ENCODE measurements around the gene RPL32. TPM values are rescaled to one million over a fixed set of nuclear protein-coding genes. Genes with fewer than 3 reads are reported as not detected.

Gene RPL32
- total and polyA plus RNA-seq, 2 donors (not counting 1 experiment from before 2014, with no cell fraction given), result 1,244 to 1,855 TPM

DNA sequence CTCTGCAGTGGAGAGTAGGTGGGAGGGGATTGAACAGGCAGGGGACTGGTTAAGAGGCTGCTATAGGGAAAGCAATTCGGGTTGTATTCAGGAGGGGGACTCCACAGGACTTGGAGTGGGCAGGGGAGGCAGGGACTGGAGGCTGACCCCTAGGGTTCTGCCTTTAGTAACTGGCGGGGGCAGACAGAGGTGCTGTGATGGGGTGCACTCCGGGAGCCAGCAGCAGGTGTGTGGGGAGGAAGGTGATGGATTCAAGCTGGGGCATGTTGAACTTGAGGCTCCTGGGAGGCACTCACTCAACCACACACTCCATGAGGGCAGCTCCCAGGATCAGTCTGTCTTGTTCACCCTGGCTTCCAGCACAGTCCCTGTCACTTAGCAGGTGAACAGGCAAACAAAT is 32.4 kb downstream of the RPL32 start:
- Histone ChIP-seq H3K9ac (ENCODE audit: insufficient read depth, low read length) (no peak overlapping the region), H3K4me2 (ENCODE audit: extremely low read depth, insufficient read depth, low read length) (no peak overlapping the region), H3K9me3 (ENCODE audit: control insufficient read depth, insufficient read depth, low read depth, low read length) (no peaks in the 10 kb centered on the region), H3K4me1 (ENCODE audit: control insufficient read depth, extremely low read depth, insufficient read depth, low read length) (no peaks in the 10 kb centered on the region), H3K27me3 (ENCODE audit: control insufficient read depth, insufficient read depth, low read length) (no peaks in the 10 kb centered on the region), H3K4me3 (replicated peaks in 1 of 4; ENCODE audit: control extremely low read depth in 1 of 4, insufficient read depth in 1 of 4, low read depth in 3 of 4, low read length in 4 of 4) (no peak overlapping the region), H3K79me2 (ENCODE audit: control insufficient read depth, insufficient read depth, low read length) (no peaks in the 10 kb centered on the region), H2AFZ (ENCODE audit: low read length) (no peak overlapping the region), H4K20me1 (ENCODE audit: control insufficient read depth, extremely low read depth, insufficient read depth, low read length) (no peaks in the 10 kb centered on the region), H3K27ac (ENCODE audit: insufficient read depth, low read length) (no peak overlapping the region), H3K36me3 (ENCODE audit: control insufficient read depth, insufficient read depth, low read length) (no peaks in the 10 kb centered on the region)
- DNase-seq (ENCODE audit: low read depth in 2 of 2), result no peak
- TF ChIP-seq, protein P1, sequence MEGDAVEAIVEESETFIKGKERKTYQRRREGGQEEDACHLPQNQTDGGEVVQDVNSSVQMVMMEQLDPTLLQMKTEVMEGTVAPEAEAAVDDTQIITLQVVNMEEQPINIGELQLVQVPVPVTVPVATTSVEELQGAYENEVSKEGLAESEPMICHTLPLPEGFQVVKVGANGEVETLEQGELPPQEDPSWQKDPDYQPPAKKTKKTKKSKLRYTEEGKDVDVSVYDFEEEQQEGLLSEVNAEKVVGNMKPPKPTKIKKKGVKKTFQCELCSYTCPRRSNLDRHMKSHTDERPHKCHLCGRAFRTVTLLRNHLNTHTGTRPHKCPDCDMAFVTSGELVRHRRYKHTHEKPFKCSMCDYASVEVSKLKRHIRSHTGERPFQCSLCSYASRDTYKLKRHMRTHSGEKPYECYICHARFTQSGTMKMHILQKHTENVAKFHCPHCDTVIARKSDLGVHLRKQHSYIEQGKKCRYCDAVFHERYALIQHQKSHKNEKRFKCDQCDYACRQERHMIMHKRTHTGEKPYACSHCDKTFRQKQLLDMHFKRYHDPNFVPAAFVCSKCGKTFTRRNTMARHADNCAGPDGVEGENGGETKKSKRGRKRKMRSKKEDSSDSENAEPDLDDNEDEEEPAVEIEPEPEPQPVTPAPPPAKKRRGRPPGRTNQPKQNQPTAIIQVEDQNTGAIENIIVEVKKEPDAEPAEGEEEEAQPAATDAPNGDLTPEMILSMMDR (conservative IDR thresholded peaks at IDR 0.05 in 1 of 2, IDR thresholded peaks at IDR 0.05 in 1 of 2; ENCODE audit: low read depth in 1 of 2, low read length in 2 of 2), result no peak
- no peak for TF ChIP-seq EZH2 (IDR thresholded peaks at IDR 0.05; ENCODE audit: low read length, missing control alignments)

DNA sequence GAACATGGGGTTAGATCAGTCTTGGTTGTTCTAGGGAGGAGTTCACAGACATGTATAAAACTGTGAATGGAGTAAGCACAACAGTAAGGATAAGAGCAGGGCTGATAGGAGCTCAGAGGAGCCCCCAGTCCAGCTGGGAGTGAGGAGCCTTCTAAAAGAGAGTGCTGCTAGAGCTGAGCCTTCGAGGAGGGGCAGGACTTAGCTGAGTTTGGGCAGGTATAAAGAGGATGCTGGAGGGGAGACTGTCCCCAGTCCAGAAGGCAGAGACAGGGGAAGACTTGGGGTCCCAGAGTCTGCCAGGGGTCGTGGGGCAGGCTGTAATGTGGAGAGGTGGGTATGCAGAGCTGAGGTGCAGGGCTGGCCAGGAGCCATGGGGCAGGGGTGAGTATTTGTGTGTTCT is 32.8 kb downstream of the RPL32 start:
- no peaks in the 10 kb centered on the region for H3K9me3 ChIP-seq (ENCODE audit: control insufficient read depth, insufficient read depth, low read depth, low read length)

GRCh38 chr3:12807601-12808359 is 33.6 kb downstream of the RPL32 start:
- H2AFZ ChIP-seq (ENCODE audit: low read length), result no peak overlapping the region
- H3K4me1 ChIP-seq (ENCODE audit: control insufficient read depth, extremely low read depth, insufficient read depth, low read length), result no peaks in the 10 kb centered on the region
- H4K20me1 ChIP-seq (ENCODE audit: control insufficient read depth, extremely low read depth, insufficient read depth, low read length), result no peaks in the 10 kb centered on the region
- H3K79me2 ChIP-seq (ENCODE audit: control insufficient read depth, insufficient read depth, low read length), result no peaks in the 10 kb centered on the region
- no peak for DNase-seq (ENCODE audit: low read depth in 2 of 2)
- H3K27ac ChIP-seq (ENCODE audit: insufficient read depth, low read length), result no peak overlapping the region
- no peaks in the 10 kb centered on the region for H3K27me3 ChIP-seq (ENCODE audit: control insufficient read depth, insufficient read depth, low read length)
- no peak overlapping the region for H3K4me3 ChIP-seq (replicated peaks in 1 of 4; ENCODE audit: control extremely low read depth in 1 of 4, insufficient read depth in 1 of 4, low read depth in 3 of 4, low read length in 4 of 4)
- TF ChIP-seq, protein P1 (conservative IDR thresholded peaks at IDR 0.05 in 1 of 2, IDR thresholded peaks at IDR 0.05 in 1 of 2; ENCODE audit: low read depth in 1 of 2, low read length in 2 of 2), result no peak
- no peak for TF ChIP-seq EZH2 (IDR thresholded peaks at IDR 0.05; ENCODE audit: low read length, missing control alignments)
- no peak overlapping the region for H3K4me2 ChIP-seq (ENCODE audit: extremely low read depth, insufficient read depth, low read length)
- H3K36me3 ChIP-seq (ENCODE audit: control insufficient read depth, insufficient read depth, low read length), result no peaks in the 10 kb centered on the region
- H3K9ac ChIP-seq (ENCODE audit: insufficient read depth, low read length), result no peak overlapping the region
- no peaks in the 10 kb centered on the region for H3K9me3 ChIP-seq (ENCODE audit: control insufficient read depth, insufficient read depth, low read depth, low read length)

More for the DNA sequence above, 32.8 kb downstream of the RPL32 start:
- no peaks in the 10 kb centered on the region for H3K27me3 ChIP-seq (ENCODE audit: control insufficient read depth, insufficient read depth, low read length)
- H3K4me2 ChIP-seq (ENCODE audit: extremely low read depth, insufficient read depth, low read length), result no peak overlapping the region
- no peaks in the 10 kb centered on the region for H3K4me1 ChIP-seq (ENCODE audit: control insufficient read depth, extremely low read depth, insufficient read depth, low read length)
- H4K20me1 ChIP-seq (ENCODE audit: control insufficient read depth, extremely low read depth, insufficient read depth, low read length), result no peaks in the 10 kb centered on the region
- H2AFZ ChIP-seq (ENCODE audit: low read length), result no peak overlapping the region
- no peak overlapping the region for H3K4me3 ChIP-seq (replicated peaks in 1 of 4; ENCODE audit: control extremely low read depth in 1 of 4, insufficient read depth in 1 of 4, low read depth in 3 of 4, low read length in 4 of 4)
- no peaks in the 10 kb centered on the region for H3K79me2 ChIP-seq (ENCODE audit: control insufficient read depth, insufficient read depth, low read length)
- no peak overlapping the region for H3K27ac ChIP-seq (ENCODE audit: insufficient read depth, low read length)
- H3K36me3 ChIP-seq (ENCODE audit: control insufficient read depth, insufficient read depth, low read length), result no peaks in the 10 kb centered on the region
- DNase-seq (ENCODE audit: low read depth in 2 of 2), result no peak
- H3K9ac ChIP-seq (ENCODE audit: insufficient read depth, low read length), result no peak overlapping the region
- TF ChIP-seq, protein P1 (conservative IDR thresholded peaks at IDR 0.05 in 1 of 2, IDR thresholded peaks at IDR 0.05 in 1 of 2; ENCODE audit: low read depth in 1 of 2, low read length in 2 of 2), result no peak
- no peak for TF ChIP-seq EZH2 (IDR thresholded peaks at IDR 0.05; ENCODE audit: low read length, missing control alignments)

All from fibroblast of lung (primary cell).